Lower leg skin (tissue), 4 donors: ENCODE measurements around the gene COG4. TPM values are rescaled to one million over a fixed set of nuclear protein-coding genes. Genes with fewer than 3 reads are reported as not detected.

Source experiments
- DNase-seq, 2 donors: peaks; one replicate each; pipeline ENCODE4 v3.0.0-alpha.2; 2019; ENCODE audit warnings: low spot score in 2 of 2
- H3K4me3 ChIP-seq: fragments of 200-600 bp; sonication (generic); 2 replicates; pipeline ENCODE4 v1.5.1; 2017; ENCODE audit warnings: mild to moderate bottlenecking, low read depth; ENCODE audit not compliant: poor library complexity, severe bottlenecking
- CTCF ChIP-seq, 3 donors: fragments of 450-650 bp; IDR thresholded peaks; one replicate each; pipeline ENCODE4 v1.5.1; 2016; ENCODE audit warnings: antibody characterized with exemption in 3 of 3, mild to moderate bottlenecking in 3 of 3, moderate library complexity in 2 of 3
- POLR2A ChIP-seq, 2 donors: fragments of 450-650 bp; IDR thresholded peaks; one replicate each; pipeline ENCODE4 v1.6.1; 2016 to 2017; ENCODE audit warnings: antibody characterized with exemption in 2 of 2, mild to moderate bottlenecking in 1 of 2, moderate library complexity in 1 of 2
- WGBS, 2 donors: methylation state at CpG; one replicate each; pipeline ENCODE4 v1.1.5; 2018; 5-methylcytosine and 5-hydroxymethylcytosine counted together
- intact Hi-C: fragments of 100-400 bp; cut with DNase I; formaldehyde crosslinking; loops from one replicate; pipeline ENCODE4 v1.15.0; 2023; ENCODE audit warnings: low total_unique reads
- total RNA-seq, 4 donors: library from RNA; depleted of rRNA; stranded (reverse); fragments of >200 nt; gene quantifications; one replicate each; pipeline ENCODE4 v1.1.0, GENCODE V29; 2016

The COG4 gene
- total RNA-seq, 4 donors from 2014 or later, result 36.0 to 95.7 (median 48.3) TPM

- DNase-seq, result no peak
- intact Hi-C loops, result no loop called here
- TF ChIP-seq CTCF (IDR thresholded peaks at IDR 0.05), result no peak
- TF ChIP-seq POLR2A (IDR thresholded peaks at IDR 0.05), result no peak
- no peak overlapping the region for H3K4me3 ChIP-seq
These were observed 30.3 kb upstream of the COG4 start for GRCh38 chr16:70553645-70554044.

- DNase-seq, result no peak
- TF ChIP-seq CTCF (IDR thresholded peaks at IDR 0.05) (no peak), POLR2A (IDR thresholded peaks at IDR 0.05) (no peak)
- intact Hi-C loops, result no loop called here
- 88 to 94% methylated on average over 8 of the region's 8 CpGs for WGBS, 2 donors
- no peak overlapping the region for H3K4me3 ChIP-seq
These were observed 29.3 kb upstream of the COG4 start for GRCh38 chr16:70552675-70553074.

GRCh38 chr16:70551788-70552187 is 28.4 kb upstream of the COG4 start:
- intact Hi-C loops, result no loop called here
- no peak overlapping the region for H3K4me3 ChIP-seq
- TF ChIP-seq POLR2A (IDR thresholded peaks at IDR 0.05) (no peak), CTCF (IDR thresholded peaks at IDR 0.05) (no peak)
- no peak for DNase-seq
- 75 to 88% methylated on average over 3 of the region's 3 CpGs for WGBS, 2 donors

GRCh38 chr16:70550082-70550481 is 26.7 kb upstream of the COG4 start:
- DNase-seq, result no peak
- TF ChIP-seq CTCF (IDR thresholded peaks at IDR 0.05), result no peak
- TF ChIP-seq POLR2A (IDR thresholded peaks at IDR 0.05), result no peak
- H3K4me3 ChIP-seq, result no peak overlapping the region
- 43 to 85% methylated on average over 1 of the region's 1 CpG for WGBS, 2 donors
- intact Hi-C loops, result no loop called here

- no peak for TF ChIP-seq POLR2A (IDR thresholded peaks at IDR 0.05)
- no peak for TF ChIP-seq CTCF (IDR thresholded peaks at IDR 0.05)
- DNase-seq, result no peak
- intact Hi-C loops, result no loop called here
- 65 to 68% methylated on average over 2 of the region's 2 CpGs for WGBS, 2 donors
- H3K4me3 ChIP-seq, result no peak overlapping the region
These were observed 25.6 kb upstream of the COG4 start for GRCh38 chr16:70548936-70549335.

GRCh38 chr16:70544548-70544947 is 21.2 kb upstream of the COG4 start:
- 72 to 84% methylated on average over 1 of the region's 1 CpG for WGBS, 2 donors
- intact Hi-C loops, result no loop called here
- no peak for DNase-seq
- TF ChIP-seq CTCF (IDR thresholded peaks at IDR 0.05), result no peak
- no peak for TF ChIP-seq POLR2A (IDR thresholded peaks at IDR 0.05)
- H3K4me3 ChIP-seq, result no peak overlapping the region
